Activated CD4-positive, CD25-positive, alpha-beta regulatory T cell treated with anti-CD3 and anti-CD28 coated beads, Interleukin-2, amount 50 U/mL, for 16 hours (primary cell): ENCODE results near the gene UROS.
A peak's percentile ranks its signal among the peaks of the same experiment; 100 is the strongest.

ENCODE experiments used
- DNase-seq: peaks from one replicate; pipeline ENCODE4 v3.0.0-alpha.2; 2020; ENCODE audit warnings: low read depth, low spot score

The UROS gene

DNA sequence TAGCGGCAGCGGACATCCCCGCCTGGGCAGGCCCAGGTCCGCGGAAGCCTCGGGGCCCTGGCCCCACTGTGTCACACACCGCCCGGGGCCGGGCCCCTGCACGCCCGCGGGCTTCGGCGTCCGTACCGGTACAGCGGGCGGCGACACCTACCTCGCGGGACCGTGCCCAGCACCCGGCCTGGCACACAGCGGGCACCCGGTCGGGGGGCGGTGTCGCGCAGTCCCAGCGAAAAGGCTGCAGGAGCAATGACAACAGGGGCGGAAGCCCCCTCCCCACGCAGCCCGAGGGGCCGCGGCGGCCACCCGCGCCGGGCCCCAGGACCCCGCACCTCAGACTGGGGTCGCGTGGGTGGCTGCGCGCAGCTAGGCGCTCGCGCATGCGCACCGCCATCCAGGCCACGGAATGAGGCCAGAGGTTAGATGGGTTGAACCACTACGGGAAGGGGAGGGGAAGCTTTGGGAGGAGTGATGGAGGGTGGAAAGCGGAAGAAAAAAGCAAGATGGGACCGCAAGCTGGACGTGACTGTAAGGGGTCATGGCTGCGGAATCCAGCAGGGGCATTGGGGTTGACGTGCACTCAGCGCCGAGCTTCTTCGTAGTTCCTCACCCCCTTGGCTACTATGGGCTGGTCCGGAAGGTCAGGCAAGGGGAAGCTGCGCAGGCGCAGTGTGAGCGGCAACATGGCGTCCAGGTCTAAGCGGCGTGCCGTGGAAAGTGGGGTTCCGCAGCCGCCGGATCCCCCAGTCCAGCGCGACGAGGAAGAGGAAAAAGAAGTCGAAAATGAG, at the start of gene UROS, which contains the start of gene BCCIP:
UROS (minus strand) TSS at position 381 of the 785 bp plus-strand sequence. CDS start 6,759 bp downstream, outside the sequence.
BCCIP (plus strand) TSS at position 669 of the 785 bp plus-strand sequence; CDS start at position 681, 12 bp downstream.
- DNase-seq = peak; percentile 83

DNA sequence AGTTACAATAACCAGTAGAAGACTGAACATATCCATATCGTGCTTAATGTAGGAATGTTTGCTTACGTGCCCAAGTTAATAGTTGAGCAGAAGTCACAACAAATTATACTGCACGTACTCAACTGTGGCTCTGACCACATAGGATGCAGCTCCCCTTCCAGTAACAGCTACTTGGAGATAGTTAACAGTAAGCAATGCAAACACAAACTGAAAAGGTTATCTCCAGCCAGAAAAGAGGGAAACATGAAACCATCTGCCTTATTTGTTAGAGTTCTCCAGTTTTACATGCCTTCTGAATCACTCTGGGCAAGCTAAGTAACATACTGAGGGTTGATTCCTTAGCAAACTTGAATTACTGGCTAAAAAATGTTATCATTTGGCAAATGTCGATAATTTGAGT, 48.3 kb upstream of the UROS start:
- no peak for DNase-seq

DNA sequence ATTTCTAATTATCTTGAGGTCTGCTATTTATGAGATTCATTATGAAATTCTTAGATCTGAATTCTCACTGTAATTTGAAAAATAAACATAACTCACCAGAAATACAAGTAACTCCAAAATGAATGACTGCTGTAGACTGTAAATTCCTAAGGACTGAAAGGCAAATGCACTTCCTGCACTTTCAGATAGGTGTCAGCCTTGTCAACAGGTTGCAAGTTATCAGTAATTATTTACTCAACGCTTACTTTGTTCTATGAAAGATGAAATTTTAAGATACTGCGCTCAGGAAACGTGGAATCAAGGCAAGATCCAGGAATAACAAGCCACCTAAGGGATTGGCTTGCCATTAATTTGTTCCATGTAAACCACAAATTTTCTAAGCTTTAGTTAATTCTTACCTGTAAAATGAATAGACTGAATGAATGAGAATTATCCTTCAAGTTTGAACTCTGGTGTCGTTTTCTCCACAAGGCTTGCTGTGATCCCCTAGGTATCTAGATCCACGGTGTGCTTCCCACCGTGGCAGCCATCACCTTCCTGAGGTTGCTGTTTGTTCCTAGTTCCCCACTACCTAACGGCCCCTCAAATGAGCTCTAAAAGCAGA, 45.4 kb upstream of the UROS start:
- DNase-seq = no peak

DNA sequence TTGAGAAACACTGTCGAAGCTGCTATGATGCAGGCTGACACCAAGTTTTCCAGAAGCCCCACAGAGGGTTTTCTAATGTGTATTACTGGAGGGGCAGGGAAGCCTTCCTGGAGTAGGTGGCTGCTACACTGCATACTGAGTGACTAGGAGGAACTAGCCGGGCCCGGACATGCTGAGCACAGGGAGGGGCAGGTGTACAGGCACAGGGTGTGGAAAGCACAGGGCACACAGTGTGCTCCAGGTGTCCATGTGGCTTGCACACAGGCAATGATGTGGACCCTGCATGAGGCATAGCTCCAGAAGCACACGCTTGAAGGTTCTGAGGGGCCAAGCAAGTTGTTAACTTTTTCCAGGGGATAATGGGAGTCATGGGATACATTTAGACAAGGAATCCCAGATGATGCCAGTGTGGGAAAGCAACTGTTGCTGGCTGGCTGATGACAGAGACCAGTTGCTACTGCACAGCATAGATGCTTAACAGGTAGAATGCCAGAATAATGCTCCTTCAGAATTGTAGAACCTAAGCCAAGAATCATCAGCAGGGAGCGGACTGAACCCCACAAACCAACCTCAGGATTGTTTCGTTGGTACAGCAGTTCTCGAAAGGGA, 43.5 kb upstream of the UROS start:
- no peak for DNase-seq

DNA sequence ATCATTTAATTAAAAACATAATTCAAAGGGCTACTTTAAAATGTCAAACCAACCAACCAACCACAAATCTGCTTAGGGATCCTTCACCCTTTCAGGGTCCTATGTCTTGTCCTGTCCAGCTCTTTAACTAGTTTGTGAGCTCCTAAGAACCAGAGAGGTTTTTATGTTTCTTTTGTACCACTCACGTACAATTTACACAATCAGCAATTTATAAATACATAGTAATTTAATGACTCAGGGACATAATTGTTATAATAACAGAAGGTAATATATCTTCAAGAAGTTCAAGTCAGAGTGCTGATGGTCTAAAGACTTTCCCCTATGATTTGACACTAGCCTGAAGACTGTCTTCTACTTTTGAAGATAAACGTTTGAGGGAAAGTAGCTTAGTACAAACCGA, 42.1 kb upstream of the UROS start:
- DNase-seq = no peak

DNA sequence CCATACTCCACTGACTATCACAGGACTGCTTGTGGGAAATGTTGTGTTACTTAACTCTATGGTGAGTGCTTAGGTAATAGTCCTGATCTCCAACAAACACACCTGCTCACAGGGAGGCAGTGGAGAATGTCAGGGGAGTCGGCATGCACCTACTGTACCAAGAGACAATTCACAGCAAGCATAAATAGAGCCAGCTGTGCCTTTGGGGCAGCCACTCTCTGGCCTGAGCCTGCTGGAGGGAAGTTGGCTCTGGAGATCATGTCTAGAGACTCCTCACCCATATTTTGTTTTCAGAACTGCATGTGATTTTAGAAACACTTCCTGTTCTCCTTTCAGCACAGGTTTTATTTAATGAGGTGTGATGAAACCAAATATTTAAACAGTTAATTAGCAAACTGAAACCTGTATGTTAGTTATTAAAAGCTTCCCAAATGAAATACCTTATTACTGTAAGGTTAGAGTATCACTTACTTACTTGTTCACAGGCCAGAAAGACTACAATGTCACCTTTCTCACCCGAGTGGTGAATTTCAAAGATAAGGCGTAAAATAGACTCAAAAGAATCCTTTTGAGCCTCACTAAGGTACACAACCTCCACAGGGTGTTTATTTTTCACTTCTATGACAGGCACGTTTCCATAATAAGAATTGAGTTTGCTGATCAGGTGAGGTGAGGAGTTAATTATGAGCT, 36.2 kb upstream of the UROS start:
- no peak for DNase-seq

DNA sequence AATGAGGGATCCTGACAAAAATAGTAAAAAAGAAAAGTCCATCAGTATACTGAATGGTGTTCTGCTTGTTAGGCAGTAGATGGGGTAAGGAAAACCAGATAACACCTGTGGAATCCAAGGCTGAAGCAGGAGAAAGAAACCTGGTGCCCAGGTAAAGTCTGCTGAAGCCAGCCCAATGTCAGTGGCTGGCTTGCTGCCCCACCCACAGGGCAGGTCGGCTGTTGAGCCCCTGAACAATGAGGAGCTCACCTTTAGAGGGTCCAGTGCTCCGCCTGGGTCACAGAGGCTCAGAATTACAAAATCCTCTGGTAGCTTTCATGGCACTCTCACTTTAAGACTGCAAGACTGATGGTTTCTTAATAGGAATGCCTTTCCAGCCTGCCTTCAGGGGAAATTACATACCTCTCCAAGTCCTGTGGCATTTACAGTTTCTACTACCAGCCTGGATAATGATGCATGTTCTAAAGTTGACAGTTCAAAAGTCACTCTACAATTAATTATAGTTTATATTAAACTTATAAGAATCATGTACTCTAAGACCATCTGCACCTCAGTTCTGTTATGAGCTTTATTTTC, 34.2 kb upstream of the UROS start:
- DNase-seq = no peak

DNA sequence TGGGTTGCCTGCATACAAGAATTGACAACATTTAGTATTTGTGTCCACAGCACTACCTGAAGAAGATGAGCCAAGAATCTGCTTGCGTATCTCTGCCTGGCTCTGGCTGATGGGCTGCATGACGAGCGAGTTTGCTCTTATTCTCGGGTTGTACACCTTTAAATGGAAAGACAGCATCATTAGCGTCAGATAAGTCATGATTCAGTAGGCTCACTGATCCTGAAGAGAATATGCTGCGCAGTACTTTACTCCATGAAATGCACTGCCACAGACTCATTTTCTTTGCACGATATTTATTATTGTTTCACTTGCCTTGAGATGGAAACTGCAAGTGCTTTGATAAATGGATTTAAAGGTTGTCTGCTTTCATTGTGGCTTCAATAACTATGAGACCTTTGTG, 29.4 kb upstream of the UROS start:
- no peak for DNase-seq

DNA sequence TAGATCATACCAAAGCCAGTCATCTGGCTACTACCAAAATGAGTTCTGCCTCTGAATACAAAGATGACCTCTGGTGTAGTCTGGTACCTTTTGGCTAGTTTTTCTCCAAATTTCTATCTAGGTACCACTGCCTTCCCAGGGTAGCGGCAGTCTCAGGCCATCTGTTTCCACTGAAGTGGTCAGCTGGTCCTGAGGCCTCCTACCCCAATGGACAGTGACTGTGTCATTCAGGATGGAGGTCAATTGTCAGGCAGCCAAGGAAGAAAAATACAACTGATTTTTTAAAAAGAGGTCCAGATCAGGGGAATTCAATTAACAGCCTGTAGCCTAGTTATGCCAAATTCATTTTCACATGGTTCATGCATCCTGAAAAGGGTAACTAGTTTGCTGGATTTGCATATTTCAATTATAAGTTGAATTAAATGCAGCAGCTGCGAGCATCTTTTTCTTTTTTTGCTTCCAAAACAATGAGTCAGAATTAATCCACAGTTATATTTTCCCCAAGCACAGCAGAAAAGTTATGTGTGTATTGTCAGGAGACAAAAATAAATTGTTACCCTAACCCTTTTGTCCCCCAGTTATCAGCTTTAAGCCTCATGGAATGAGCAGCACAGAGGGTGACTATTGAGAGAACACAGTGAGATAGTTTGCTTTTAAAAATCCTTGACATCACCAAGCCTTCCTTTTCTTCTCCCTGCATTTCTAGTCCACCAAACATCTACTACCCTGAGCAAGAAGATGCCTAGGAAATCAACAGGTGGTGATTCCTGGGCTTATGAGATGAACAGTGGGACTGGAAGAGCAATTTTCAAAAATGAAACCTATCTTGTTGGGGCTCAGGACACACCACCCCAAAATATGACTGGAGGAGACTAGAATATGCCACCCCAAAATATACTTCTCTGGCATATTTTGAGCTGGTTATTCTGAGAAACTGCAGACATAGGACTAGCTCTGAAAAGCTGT, 28.0 kb upstream of the UROS start:
- DNase-seq = no peak

DNA sequence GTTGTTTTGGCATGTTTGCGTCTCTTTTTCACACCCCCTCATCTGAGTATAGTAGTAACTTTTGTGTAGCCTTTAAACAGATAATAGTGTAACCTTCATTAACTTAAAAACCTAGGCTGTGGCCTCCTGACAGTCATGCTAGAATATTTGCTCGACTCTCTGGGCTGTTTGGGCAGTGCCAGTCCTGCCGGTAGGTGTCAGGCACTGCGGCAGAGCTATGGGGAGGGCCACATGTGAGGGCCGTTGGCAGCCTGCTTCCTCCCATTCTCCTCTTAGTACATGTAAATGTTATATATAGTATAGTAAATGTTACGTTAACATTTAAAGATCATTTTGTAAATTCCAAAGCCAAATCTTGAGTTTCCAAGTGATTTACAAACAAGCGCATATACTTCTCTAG, 26.4 kb upstream of the UROS start:
- DNase-seq = no peak

DNA sequence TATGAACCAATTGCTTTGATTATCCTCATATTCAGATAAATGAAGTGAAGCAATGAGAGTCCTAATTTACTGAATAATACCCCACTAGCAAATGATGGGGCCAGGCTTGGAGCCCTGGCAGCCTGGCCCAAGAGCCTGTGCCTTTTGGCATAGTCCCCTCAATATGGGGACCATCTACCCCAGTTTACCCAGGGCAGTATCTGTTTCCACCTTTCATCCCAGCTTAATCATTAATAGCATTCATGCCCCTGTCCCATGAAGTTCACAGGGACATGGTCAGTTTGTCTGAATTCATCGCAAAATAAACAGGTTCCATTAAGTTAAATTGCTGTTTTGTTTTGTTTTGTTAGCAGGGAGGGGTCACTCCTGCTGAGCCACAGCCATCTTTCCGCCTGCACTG, 25.8 kb upstream of the UROS start:
- DNase-seq = no peak

DNA sequence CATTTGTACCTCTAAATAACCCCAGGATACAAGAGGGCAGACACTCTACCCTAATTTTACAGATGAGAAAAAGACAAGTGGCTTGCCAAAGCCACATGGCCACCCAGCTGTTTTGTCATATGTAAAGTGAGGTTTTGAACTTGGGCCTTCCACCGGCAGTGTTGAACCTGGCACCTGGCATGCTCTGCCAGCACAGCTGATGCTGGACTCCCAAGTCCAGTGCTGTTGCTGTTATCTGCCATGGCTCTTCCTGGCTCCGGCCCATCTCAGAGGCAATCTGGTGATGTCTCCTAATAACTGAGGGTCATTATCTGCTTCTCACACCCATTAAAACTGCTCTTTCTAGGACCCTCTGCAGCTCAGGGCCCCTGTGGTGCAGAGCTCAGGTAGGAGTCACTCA, 25.3 kb upstream of the UROS start:
- DNase-seq = no peak

DNA sequence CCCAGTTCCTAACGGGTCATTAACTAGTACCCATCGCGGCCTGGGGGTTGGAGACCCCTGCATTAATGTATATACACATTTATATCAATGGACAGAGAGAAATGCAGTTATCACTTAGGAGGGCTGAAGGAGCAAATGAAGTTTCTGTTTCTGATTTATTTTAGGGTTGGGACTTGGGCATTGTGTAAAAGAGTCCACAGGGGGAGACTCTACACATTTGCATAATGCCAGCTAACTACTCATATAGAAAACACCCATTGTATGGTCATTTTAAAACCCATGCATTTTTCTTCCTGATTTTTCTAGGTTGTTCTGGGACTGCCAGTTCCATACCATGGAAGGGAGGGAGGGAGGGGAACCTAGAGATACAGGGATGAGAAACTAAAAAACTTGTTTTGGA, 23.8 kb upstream of the UROS start:
- no peak for DNase-seq

DNA sequence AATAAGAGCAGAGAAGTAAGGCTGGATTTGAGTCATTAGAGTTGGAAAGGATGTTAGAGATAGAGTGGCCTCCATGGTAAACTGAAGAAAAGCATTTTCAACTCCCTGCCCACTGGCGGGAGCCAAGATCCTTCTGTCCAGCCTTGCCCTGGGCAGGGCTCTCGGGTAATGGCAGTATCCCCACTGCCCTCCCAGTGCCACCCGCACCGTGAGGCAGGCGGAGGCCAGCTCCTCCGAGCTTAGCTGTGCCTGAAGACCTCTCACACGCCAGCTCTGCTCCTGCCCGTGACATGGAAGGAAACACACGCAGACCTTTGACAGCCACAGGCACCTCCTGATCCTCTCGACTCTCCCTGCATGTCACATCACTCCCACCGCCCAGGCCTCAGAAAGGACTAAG, 22.6 kb upstream of the UROS start:
- DNase-seq = no peak

DNA sequence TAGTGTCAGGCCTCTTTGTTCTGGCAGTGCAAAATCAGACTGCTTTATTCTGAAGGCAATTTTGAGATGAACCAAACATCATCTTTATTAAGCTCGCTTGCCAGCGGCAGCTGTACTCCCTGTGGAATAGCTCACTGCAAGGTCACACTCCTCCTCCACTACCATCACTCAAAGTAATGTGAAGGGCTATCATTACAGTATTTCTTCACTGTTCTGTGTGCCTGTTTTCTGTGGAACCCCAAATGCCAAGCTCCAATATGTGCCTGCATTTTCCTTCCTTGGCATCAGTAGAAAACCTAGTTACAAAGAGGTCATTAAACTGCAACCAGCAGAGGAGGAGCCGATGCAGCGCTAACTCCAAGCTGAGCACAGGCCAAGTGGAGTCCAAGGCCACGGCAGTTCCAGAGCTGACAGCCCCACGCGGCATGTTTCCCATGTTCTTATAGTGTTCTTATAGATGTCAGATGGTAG, 21.7 kb upstream of the UROS start:
- no peak for DNase-seq

DNA sequence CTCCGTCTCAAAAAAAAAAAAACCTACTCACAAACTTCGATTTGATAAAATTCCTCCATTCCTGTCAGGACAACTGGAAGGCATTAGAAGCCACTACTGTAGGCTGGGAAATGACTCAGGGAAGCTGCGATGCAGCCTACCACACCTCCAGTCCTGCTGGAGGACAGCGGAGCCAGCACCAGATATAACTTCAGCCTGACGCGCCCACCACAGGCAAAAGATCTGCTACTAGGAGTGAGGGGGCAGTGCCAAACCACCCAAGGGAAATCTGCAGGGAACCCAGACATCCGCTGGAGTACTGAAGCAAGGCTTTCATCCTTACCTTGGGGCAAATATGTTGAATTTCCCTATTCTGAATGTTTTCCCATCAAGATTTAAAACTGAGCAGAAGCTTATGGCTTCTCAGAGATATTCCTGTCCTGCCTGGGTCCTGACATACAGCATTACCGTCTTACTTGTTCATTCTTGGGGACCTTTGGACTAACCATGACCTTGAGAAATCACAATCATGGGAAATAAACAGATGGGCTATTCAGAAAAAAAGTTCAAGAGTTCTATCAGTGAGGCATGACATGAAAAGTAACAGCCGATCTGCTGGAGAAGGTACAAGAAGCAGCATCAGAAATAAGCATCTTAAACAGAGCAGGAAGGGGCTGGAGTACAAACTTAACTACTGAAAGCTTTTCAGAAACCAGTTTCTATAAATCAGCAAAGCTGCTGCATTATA, 20.7 kb upstream of the UROS start:
- DNase-seq = no peak

DNA sequence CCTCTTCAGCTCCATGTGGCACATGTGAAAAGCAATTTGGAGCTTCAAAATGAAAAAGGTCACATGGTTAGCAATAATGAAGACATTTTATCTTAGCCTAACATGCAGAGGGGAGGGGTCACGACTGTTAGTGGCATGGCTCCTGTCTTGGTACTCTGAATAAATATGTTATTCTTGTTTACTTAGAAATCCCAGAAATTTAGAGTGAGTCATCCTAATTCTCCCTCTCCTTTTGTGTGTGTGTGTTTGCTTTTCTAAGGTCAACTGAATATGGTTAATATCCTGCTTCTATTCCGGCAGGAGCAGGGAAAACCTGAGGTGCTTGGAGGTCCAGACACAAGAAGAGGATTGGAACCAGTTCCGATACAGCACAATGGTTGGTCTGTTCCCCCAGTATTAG, 17.9 kb upstream of the UROS start:
- no peak for DNase-seq

DNA sequence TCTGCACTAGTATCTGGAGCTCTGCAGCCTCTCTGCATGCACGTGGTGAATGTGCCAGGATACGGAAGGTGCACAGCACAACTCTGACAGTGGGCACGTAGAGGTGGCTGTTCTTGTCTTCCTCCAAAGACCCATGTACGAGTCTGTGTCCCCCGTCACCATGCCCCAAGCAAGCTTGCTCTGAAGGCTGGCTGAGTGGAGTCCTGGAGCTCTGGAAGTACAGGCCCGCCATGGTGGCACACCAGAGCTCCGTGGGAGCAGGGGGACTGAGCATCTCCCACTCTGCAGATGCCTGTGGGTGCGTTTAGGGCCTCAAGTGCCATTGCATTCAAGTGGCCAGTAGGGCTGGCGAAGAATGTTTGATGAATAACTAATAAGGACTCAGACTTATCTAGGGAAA, 17.3 kb upstream of the UROS start:
- DNase-seq = no peak

DNA sequence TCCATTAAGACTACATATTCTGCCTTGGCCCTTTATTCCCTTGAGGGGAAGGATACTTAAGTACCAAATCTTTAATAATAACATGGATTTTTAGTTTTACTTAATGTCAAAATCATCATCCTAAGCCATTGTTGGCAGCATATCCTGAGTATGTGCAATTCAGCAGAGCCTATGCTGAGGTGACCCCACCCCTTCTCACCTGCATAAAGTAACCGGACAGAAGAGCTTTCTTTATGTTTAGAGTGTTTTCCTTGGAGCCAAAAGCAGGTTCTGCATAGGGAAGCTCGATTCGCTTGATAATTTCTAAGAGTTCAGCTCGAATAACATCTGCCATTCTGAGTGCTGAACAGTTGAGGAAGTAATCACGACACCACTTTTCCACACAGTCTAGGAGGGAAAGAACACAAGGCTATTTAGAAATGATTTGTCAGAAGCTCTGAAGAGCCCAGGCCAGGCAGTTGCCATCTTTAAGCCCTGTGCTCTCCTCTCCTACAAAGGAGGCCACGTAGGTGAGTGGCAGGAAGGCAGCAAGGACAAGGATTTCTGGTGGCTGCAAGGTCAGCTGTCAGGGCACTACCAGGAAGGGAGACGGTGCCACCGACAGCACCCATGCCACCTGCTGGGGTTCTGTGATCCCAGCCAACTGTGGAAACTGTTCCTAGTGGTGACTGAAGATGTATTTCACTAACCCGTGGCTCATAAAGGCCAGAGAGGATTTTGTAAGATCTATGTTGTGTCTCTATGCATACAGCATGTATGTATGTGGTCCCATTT, 15.9 kb upstream of the UROS start:
- DNase-seq = no peak
